HepG2 (cell line): ENCODE data around the gene IRF1. TPM values are rescaled to one million over a fixed set of nuclear protein-coding genes. Genes with fewer than 3 reads are reported as not detected.

Experiments used
- AGO2 ChIP-seq: fragments of 200-400 bp; formaldehyde crosslinking; optimal IDR thresholded peaks from 2 replicates; pipeline ENCODE3; 2017; ENCODE audit warnings: mild to moderate bottlenecking, low read depth, low read length, moderate library complexity
- AHR ChIP-seq: IDR thresholded peaks from 2 replicates; pipeline ENCODE4 v1.6.1; 2018; ENCODE audit warnings: missing genetic modification reagents, missing compliant biosample characterization
- GABPB1 ChIP-seq: IDR thresholded peaks from 2 replicates; pipeline ENCODE4 v1.6.1; 2016; ENCODE audit warnings: mild to moderate bottlenecking, missing genetic modification reagents, moderate library complexity, missing compliant biosample characterization
- GATAD2A ChIP-seq: IDR thresholded peaks from 2 replicates; pipeline ENCODE4 v1.6.1; 2016
- KLF16 ChIP-seq, 2 experiments: sonication (generic) in 1 of 2; formaldehyde crosslinking in 1 of 2; IDR thresholded peaks; 2 replicates each; pipeline versions ENCODE4 v1.6.1 to v1.8.0; 2016 to 2023; ENCODE audit warnings: missing genetic modification reagents in 2 of 2, missing compliant biosample characterization in 1 of 2
- MLLT10 ChIP-seq: sonication (generic); formaldehyde crosslinking; IDR thresholded peaks from 2 replicates; pipeline ENCODE4 v1.4.0; 2020; ENCODE audit warnings: missing genetic modification reagents
- PAF1 ChIP-seq: IDR thresholded peaks from 2 replicates; pipeline ENCODE4 v1.6.1; 2016; ENCODE audit warnings: missing genetic modification reagents, missing compliant biosample characterization
- SALL1 ChIP-seq: sonication (generic); formaldehyde crosslinking; IDR thresholded peaks from 2 replicates; pipeline ENCODE4 v1.8.0; 2022; ENCODE audit warnings: mild to moderate bottlenecking, missing genetic modification reagents
- SMAD1 ChIP-seq: sonication (generic); formaldehyde crosslinking; IDR thresholded peaks from 2 replicates; pipeline ENCODE4 v1.4.0; 2020; ENCODE audit warnings: missing genetic modification reagents, low read depth, mild to moderate bottlenecking, borderline replicate concordance
- STAG1 ChIP-seq: sonication (generic); formaldehyde crosslinking; IDR thresholded peaks from 2 replicates; pipeline ENCODE4 v1.4.0; 2020; ENCODE audit warnings: missing genetic modification reagents
- TEAD3 ChIP-seq: optimal IDR thresholded peaks from 2 replicates; pipeline ENCODE3; 2016; ENCODE audit warnings: borderline replicate concordance
- XRCC5 ChIP-seq: fragments of 200-400 bp; formaldehyde crosslinking; optimal IDR thresholded peaks from 2 replicates; pipeline ENCODE3; 2017; ENCODE audit warnings: mild to moderate bottlenecking, low read length
- YEATS2 ChIP-seq: sonication (generic); formaldehyde crosslinking; IDR thresholded peaks from 2 replicates; pipeline ENCODE4 v1.4.0; 2020; ENCODE audit warnings: missing genetic modification reagents, borderline replicate concordance
- ZNF451 ChIP-seq: sonication (generic); formaldehyde crosslinking; IDR thresholded peaks from 2 replicates; pipeline ENCODE4 v1.5.0; 2020; ENCODE audit warnings: mild to moderate bottlenecking, missing genetic modification reagents
- ZNF607 ChIP-seq: sonication (generic); formaldehyde crosslinking; IDR thresholded peaks from 2 replicates; pipeline ENCODE4 v1.5.1; 2020; ENCODE audit warnings: missing genetic modification reagents, mild to moderate bottlenecking, borderline replicate concordance
- ZNF790 ChIP-seq: sonication (generic); formaldehyde crosslinking; IDR thresholded peaks from 2 replicates; pipeline ENCODE4 v1.8.0; 2022; ENCODE audit warnings: missing genetic modification reagents, mild to moderate bottlenecking, borderline replicate concordance
- polyA plus RNA-seq, 8 experiments: library from polyadenylated mRNA; depleted of rRNA in 3 of 8; stranded (reverse) in 7 of 8; unstranded in 1 of 8; fragments of >200 nt; fragmentation: Illumina TruSeq in 4 of 8; extraction: Trizol in 4 of 8; gene quantifications; 2 replicates each; pipeline versions ENCODE4 v1.2.1 to v1.2.3, GENCODE V29; 2011 to 2016; ENCODE audit warnings: low read depth in 4 of 8, missing spikeins in 1 of 8, mixed read lengths in 1 of 8; ENCODE audit not compliant: insufficient read depth in 1 of 8
- total RNA-seq, 5 experiments: library from RNA; depleted of rRNA; stranded (reverse); fragments of >200 nt; fragmentation: Illumina TruSeq; extraction: Trizol; gene quantifications; 2 replicates each; pipeline ENCODE4 v1.2.3, GENCODE V29; 2016; ENCODE audit warnings: low read depth in 1 of 5
- TF ChIP-seq, protein P1 (sequence below): sonication (generic); formaldehyde crosslinking; IDR thresholded peaks from 2 replicates; pipeline ENCODE4 v1.5.0; 2020; ENCODE audit warnings: mild to moderate bottlenecking, missing genetic modification reagents, moderate library complexity
- TF ChIP-seq, protein P2 (sequence below): sonication (generic); formaldehyde crosslinking; IDR thresholded peaks from 2 replicates; pipeline ENCODE4 v1.9.0; 2021; ENCODE audit warnings: missing genetic modification reagents, borderline replicate concordance
- TF ChIP-seq, protein P3 (sequence below): sonication (generic); formaldehyde crosslinking; IDR thresholded peaks from 2 replicates; pipeline ENCODE4 v1.4.0; 2020; ENCODE audit warnings: missing genetic modification reagents, mild to moderate bottlenecking, borderline replicate concordance
- TF ChIP-seq, protein P4 (sequence below): sonication (generic); formaldehyde crosslinking; IDR thresholded peaks from 2 replicates; pipeline ENCODE4 v1.8.0; 2022; ENCODE audit warnings: missing genetic modification reagents, mild to moderate bottlenecking, moderate library complexity, borderline replicate concordance

Gene IRF1
- total and polyA plus RNA-seq, 2 of the 13 experiments (the other 11 are each of a cell fraction or from before 2014, with no cell fraction given) = 4.1 to 8.8 TPM

DNA sequence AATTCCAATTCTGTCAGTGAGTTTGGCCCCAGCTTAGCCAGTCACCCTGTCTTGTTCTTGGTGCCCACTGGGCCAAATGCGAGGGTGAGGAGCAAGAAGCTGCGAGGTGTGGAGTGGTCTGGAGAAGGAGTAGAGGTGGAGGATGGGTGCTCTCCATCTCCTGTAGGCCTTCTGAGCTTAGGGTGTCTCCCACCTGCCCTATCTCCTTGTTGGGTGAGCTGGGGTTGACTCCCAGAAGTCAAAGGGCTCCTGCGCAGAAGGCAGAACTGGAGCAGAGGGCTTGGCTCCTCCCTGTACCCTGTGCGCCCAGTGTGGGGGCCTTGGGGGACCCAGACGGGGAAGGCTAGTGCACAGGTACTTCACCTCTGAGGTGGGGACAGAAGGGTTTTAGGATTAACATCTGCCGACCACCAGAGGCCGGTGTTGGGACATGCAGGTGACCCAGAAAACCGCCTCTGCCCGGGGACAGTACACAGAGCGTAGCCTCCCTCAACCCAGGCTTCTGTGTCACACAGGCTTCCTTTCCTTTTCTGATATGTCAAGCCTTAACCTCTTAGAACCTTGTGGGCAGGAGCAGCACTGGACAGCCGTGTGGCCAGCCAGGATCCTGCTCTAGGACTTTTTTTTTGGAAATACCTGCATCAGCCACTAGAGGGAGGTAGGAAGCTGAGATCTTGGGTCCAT, 35.9 kb upstream of the IRF1 start (continued):
- TF ChIP-seq, protein P1, sequence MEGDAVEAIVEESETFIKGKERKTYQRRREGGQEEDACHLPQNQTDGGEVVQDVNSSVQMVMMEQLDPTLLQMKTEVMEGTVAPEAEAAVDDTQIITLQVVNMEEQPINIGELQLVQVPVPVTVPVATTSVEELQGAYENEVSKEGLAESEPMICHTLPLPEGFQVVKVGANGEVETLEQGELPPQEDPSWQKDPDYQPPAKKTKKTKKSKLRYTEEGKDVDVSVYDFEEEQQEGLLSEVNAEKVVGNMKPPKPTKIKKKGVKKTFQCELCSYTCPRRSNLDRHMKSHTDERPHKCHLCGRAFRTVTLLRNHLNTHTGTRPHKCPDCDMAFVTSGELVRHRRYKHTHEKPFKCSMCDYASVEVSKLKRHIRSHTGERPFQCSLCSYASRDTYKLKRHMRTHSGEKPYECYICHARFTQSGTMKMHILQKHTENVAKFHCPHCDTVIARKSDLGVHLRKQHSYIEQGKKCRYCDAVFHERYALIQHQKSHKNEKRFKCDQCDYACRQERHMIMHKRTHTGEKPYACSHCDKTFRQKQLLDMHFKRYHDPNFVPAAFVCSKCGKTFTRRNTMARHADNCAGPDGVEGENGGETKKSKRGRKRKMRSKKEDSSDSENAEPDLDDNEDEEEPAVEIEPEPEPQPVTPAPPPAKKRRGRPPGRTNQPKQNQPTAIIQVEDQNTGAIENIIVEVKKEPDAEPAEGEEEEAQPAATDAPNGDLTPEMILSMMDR = peak; percentile 85
- TF ChIP-seq SALL1 (CRISPR knock-in tag) (peak; percentile 15; the same call in 1 of the 2 replicates), GABPB1 (CRISPR knock-in tag) (0 out of 2 replicates have a peak, but pooled peaks have one; percentile 12), KLF16 (CRISPR knock-in tag; IDR thresholded peaks at IDR 0.05) (0 out of 4 replicates have a peak, but pooled peaks of 1 of the 2 experiments have one; percentile 20), TEAD3 (CRISPR knock-in tag) (peak; percentile 25), AHR (CRISPR knock-in tag) (0 out of 2 replicates have a peak, but pooled peaks have one; percentile 35), ZNF451 (no peak), MLLT10 (no peak), PAF1 (no peak), GATAD2A (peak; percentile 40; the same call in 1 of the 2 replicates), AGO2 (no peak), XRCC5 (peak; percentile 24), ZNF790 (CRISPR knock-in tag) (no peak), YEATS2 (CRISPR knock-in tag) (0 out of 2 replicates have a peak, but pooled peaks have one; percentile 41), ZNF607 (0 out of 2 replicates have a peak, but pooled peaks have one; percentile 40), STAG1 (CRISPR knock-in tag) (peak; percentile 79), SMAD1 (CRISPR knock-in tag) (0 out of 2 replicates have a peak, but pooled peaks have one; percentile 47)
- TF ChIP-seq, protein P2, sequence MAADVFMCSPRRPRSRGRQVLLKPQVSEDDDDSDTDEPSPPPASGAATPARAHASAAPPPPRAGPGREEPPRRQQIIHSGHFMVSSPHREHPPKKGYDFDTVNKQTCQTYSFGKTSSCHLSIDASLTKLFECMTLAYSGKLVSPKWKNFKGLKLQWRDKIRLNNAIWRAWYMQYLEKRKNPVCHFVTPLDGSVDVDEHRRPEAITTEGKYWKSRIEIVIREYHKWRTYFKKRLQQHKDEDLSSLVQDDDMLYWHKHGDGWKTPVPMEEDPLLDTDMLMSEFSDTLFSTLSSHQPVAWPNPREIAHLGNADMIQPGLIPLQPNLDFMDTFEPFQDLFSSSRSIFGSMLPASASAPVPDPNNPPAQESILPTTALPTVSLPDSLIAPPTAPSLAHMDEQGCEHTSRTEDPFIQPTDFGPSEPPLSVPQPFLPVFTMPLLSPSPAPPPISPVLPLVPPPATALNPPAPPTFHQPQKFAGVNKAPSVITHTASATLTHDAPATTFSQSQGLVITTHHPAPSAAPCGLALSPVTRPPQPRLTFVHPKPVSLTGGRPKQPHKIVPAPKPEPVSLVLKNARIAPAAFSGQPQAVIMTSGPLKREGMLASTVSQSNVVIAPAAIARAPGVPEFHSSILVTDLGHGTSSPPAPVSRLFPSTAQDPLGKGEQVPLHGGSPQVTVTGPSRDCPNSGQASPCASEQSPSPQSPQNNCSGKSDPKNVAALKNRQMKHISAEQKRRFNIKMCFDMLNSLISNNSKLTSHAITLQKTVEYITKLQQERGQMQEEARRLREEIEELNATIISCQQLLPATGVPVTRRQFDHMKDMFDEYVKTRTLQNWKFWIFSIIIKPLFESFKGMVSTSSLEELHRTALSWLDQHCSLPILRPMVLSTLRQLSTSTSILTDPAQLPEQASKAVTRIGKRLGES (CRISPR knock-in tag) = no peak
- TF ChIP-seq, protein P3, sequence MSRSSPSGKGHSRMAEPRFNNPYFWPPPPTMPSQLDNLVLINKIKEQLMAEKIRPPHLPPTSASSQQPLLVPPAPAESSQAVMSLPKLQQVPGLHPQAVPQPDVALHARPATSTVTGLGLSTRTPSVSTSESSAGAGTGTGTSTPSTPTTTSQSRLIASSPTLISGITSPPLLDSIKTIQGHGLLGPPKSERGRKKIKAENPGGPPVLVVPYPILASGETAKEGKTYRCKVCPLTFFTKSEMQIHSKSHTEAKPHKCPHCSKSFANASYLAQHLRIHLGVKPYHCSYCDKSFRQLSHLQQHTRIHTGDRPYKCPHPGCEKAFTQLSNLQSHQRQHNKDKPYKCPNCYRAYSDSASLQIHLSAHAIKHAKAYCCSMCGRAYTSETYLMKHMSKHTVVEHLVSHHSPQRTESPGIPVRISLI (CRISPR knock-in tag) = peak; percentile 59; the same call in 1 of the 2 replicates
- TF ChIP-seq, protein P4, sequence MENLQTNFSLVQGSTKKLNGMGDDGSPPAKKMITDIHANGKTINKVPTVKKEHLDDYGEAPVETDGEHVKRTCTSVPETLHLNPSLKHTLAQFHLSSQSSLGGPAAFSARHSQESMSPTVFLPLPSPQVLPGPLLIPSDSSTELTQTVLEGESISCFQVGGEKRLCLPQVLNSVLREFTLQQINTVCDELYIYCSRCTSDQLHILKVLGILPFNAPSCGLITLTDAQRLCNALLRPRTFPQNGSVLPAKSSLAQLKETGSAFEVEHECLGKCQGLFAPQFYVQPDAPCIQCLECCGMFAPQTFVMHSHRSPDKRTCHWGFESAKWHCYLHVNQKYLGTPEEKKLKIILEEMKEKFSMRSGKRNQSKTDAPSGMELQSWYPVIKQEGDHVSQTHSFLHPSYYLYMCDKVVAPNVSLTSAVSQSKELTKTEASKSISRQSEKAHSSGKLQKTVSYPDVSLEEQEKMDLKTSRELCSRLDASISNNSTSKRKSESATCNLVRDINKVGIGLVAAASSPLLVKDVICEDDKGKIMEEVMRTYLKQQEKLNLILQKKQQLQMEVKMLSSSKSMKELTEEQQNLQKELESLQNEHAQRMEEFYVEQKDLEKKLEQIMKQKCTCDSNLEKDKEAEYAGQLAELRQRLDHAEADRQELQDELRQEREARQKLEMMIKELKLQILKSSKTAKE (CRISPR knock-in tag) = no peak
